ENCODE results near the gene PDE6D. TPM values are rescaled to one million over a fixed set of nuclear protein-coding genes. Genes with fewer than 3 reads are reported as not detected.

Gene PDE6D
- 18.8 to 23.1 TPM (median 21.3 TPM) in 5 replicates for total RNA-seq (2022; extraction: Qiagen RNA extraction; ENCODE audit: low read depth)

DNA sequence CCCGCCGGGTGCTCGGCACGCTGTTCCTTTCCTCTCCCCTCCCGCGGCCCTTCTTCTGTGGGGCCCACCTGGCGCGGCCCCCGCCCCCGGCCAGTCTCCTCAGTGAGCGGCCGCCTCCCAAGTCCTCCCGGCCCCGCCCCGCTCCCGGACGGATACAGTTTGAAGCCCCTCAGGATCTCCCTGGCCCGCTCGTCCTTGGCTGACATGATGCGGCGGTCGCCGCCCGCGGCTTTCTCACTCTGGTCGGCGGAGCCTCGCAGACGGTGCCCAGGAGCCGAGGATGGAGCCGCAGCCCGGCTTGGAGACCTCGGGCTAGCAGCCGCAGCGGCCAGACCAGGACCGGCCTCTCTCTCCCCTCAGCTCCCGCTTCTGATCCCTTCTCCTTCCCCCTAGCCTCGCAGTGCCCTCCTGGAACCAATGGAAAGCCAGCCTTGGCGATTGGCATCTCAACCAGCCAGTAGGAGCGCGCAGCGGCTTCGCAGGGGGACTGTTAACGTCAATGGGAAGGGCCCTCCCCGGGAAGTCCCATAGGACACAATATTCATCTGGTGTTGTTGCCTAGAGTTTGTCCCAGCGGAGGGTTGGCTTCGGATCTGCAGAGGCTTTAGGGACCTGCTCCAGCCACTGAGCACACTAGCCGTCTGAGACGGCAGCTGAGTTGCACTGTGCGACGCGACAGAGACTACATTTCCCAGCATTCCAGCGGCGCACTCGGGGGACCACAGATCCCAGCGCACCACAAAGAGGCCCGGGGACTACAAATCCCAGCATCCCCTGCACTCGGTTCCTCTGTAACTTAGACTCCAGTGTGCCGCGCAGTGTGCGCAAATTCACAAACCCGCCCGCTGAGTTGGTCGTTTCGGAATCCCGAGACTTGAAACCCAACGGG is at the start of gene PDE6D:
TSS of gene PDE6D (minus strand) at position 374 of the 889 bp plus-strand sequence. CDS start at position 206, 168 bp downstream.

GRCh38 chr2:231786177-231786916 is 5.3 kb upstream of the PDE6D start, which contains the start of gene COPS7B:
Gene COPS7B (plus strand): TSS chr2:231786445. CDS start chr2:231788571, 2,126 bp downstream.

DNA sequence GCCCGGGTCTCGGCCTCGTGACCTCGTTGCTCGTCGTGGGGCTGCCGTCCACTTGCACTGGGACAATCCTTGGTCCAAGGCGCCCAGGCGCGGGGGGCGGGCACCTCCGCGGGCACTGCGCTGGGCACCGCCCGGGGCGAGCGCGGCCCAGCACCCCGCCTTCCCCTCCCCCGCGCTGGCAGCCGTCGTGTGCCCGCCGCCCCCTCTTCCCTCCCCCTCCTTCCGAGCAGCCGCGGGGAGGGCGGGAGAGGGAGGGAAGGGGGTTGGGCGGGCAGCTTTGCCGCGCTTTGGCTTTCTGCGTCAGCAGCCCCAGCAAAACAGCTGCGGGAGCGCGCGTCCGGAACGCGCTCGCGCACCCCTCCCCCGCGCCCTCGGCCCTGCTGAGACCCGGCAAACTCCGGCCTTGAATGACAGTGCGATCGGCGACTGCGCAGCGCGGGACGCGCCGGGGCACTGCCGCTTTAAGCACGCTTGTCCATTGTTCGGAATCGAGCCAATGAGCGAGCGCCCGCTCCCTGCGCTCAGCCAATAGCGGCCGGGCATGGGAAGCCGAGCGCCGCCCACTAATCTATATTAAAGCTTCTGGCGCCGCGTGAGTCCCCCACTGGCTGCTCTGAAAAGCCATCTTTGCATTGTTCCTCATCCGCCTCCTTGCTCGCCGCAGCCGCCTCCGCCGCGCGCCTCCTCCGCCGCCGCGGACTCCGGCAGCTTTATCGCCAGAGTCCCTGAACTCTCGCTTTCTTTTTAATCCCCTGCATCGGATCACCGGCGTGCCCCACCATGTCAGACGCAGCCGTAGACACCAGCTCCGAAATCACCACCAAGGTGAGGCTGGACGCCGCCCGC is 72.9 kb downstream of the PDE6D start, which contains the start of gene PTMA:
TSS of gene PTMA (plus strand) at position 599 of the 846 bp plus-strand sequence. CDS start at position 781, 182 bp downstream.

Other genes starting within 250 kb of the PDE6D start
- not detected in 5 replicates for gene TEX44, start 188.4 kb downstream of the PDE6D start, total RNA-seq (2022; extraction: Qiagen RNA extraction; ENCODE audit: low read depth)
- 1,536 to 1,749 TPM (median 1,624 TPM) in 5 replicates for gene PTMA, start 72.8 kb downstream of the PDE6D start, total RNA-seq (2022; extraction: Qiagen RNA extraction; ENCODE audit: low read depth)
- gene COPS7B, start 5.2 kb upstream of the PDE6D start, total RNA-seq (2022; extraction: Qiagen RNA extraction; ENCODE audit: low read depth): 34.5 to 42.5 TPM (median 41.2 TPM) in 5 replicates
- gene NPPC, start 145.1 kb upstream of the PDE6D start, total RNA-seq (2022; extraction: Qiagen RNA extraction; ENCODE audit: low read depth): 0.11 to 0.31 TPM (median 0.27 TPM) in 5 replicates
- 12.0 to 14.6 TPM (median 13.5 TPM) in 5 replicates for gene DIS3L2, start 180.4 kb upstream of the PDE6D start, total RNA-seq (2022; extraction: Qiagen RNA extraction; ENCODE audit: low read depth)

Measured in A549 treated with CpdA at 1 μM for 4 hours (cell line).